SHP77 (cell line): ENCODE measurements around the gene PCDHGA6.
A peak's percentile ranks its signal among the peaks of the same experiment; 100 is the strongest.
"Not testable (repeated sequence)": the region's sequence is repeated elsewhere in the genome, so short reads cannot be mapped to it uniquely, and the experiment has no call there.

Experiments used
- DNase-seq, 2 experiments: peaks; one replicate each; lab custom pipeline; 2025; lab: John Stamatoyannopoulos, UW

PCDHGA6 gene

DNA sequence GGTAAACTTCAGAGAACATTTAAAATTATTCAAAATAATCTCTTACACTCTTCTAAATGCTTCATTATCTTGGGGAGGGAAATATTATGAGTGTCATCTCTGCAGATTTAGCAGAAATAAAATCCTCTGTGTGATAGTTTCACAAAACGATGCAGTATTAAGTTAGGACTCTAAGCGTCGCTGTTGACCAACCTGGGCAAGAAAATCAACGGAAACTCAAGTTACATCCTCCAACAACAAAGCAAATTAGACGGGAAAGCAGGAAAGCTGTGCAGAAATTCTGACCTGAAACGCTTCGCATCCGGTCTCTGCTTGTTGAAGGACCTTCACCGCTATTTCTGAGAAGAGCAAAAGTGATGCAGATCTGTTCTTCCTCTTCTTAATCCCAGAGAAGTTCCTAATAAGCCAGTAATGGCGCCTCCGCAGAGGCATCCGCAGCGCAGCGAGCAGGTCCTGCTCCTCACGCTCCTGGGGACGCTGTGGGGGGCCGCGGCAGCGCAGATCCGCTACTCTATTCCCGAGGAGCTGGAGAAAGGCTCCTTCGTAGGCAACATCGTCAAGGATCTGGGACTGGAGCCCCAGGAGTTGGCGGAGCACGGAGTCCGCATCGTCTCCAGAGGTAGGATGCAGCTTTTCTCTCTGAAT, at the start of gene PCDHGA6:
PCDHGA6 (plus strand) TSS at position 219 of the 645 bp plus-strand sequence; CDS start at position 412, 193 bp downstream.
- no peak for DNase-seq

DNA sequence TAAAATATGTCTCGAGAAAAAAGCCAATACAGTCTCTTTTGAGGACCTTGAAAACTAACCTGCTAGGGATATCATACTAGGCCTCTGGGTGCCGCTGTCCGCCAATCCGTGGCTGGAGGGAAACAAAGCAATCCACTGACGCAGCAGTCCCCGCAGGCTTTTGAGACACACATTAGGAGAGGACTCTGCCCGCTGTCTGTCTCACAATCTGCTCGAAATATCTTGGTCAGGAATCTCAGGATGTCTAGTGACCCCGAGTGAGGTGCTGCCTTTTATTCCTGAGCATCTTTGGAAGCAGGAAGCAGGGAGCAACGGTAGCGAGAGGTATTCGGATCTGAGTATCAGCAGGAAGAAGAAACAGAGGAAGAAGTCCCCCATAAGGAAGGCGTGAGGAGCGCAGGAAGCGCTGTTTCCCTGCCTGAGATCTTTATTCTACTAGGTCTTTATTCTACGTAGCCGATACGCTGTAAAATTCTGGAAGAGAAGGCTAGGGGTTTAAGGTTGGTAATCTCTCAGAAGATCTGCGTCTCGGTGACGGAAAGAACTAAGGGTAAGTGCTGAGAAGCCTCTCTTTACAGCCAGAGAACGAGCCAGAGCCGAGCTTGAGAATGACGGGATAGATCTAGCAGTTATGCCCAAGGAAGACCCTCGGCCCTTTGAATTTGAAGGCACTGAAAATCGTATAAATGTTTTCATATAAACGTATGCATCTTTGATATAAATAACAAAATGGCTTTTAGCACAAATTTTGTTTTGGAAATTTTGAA, 47.4 kb upstream of the PCDHGA6 start:
- peak; percentile 52 to 59 for DNase-seq

- DNase-seq: no peak
Measured at GRCh38 chr5:141328231-141328630, 45.5 kb upstream of the PCDHGA6 start.

- peak; percentile 18 to 28 for DNase-seq
Measured at GRCh38 chr5:141330299-141331080, 43.2 kb upstream of the PCDHGA6 start, which contains the start of gene PCDHGA1. PCDHGA1 (plus strand) TSS chr5:141330514.

DNA sequence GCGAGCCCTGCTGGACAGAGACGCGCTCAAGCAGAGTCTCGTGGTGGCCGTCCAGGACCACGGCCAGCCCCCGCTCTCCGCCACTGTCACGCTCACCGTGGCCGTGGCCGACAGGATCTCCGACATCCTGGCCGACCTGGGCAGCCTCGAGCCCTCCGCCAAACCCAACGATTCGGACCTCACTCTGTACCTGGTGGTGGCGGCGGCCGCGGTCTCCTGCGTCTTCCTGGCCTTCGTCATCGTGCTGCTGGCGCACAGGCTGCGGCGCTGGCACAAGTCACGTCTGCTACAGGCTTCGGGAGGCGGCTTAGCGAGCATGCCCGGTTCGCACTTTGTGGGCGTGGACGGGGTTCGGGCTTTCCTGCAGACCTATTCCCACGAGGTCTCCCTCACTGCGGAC, 41.1 kb upstream of the PCDHGA6 start:
- not testable (repeated sequence) for DNase-seq

GRCh38 chr5:141338538-141339306, 35.0 kb upstream of the PCDHGA6 start, which contains the start of gene PCDHGA2:
PCDHGA2 (plus strand) TSS chr5:141338760.
- DNase-seq: no peak

GRCh38 chr5:141340781-141341354, 32.8 kb upstream of the PCDHGA6 start:
- DNase-seq: not testable (repeated sequence)

DNA sequence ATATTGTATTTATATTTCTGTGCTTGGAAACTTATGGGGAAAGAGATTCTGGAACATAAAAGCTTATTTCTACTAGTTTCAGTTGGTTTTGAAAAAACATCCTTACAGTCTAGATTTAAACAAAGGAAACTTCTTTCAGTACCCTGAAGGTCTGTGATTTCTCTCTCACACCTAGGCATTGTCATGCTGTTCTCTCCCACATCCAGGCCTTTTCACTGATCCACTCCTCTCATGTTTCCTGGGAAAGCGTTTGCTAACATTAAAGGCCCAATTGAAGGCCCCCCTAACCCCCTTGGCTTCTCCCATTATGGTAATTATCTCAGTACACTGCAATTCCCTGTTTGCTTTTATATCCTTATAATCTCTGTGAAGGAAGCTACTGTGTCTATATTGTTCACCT, 30.9 kb upstream of the PCDHGA6 start:
- DNase-seq: no peak

GRCh38 chr5:141343242-141343952, 30.3 kb upstream of the PCDHGA6 start, which contains the start of gene PCDHGA3:
PCDHGA3 (plus strand) TSS chr5:141343829; CDS start chr5:141344034, 205 bp downstream.
- DNase-seq: no peak

- DNase-seq: no peak
Measured at GRCh38 chr5:141343953-141344463, 29.7 kb upstream of the PCDHGA6 start.

DNA sequence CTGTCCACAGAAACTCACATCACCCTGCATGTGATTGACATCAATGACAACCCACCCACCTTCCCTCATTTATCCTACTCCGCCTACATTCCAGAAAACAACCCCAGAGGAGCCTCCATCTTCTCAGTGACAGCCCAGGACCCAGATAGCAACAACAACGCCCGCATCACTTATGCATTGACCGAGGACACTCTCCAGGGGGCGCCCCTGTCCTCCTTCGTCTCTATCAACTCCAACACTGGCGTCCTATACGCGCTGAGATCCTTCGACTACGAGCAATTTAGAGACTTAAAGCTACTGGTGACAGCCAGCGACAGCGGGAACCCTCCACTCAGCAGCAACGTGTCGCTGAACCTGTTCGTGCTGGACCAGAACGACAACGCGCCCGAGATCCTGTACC, 28.4 kb upstream of the PCDHGA6 start:
- DNase-seq: no peak

- not testable (repeated sequence) for DNase-seq
Measured at GRCh38 chr5:141346017-141346416, 27.7 kb upstream of the PCDHGA6 start.

- peak; percentile 66 to 71 for DNase-seq
Measured at GRCh38 chr5:141349917-141350619, 23.6 kb upstream of the PCDHGA6 start, which contains the start of gene PCDHGB1. PCDHGB1 (plus strand) TSS chr5:141350099; CDS start chr5:141350261, 162 bp downstream.

DNA sequence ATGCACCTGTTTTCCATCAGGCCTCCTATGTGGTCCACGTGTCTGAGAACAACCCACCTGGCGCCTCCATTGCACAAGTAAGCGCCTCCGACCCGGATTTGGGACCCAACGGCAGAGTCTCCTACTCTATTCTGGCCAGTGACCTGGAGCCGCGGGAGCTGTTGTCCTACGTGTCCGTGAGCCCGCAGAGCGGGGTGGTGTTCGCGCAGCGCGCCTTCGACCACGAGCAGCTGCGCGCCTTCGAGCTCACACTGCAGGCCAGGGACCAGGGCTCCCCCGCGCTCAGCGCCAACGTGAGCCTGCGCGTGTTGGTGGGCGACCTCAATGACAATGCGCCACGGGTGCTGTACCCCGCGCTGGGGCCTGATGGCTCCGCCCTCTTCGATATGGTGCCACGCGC, 22.1 kb upstream of the PCDHGA6 start:
- no peak for DNase-seq

DNA sequence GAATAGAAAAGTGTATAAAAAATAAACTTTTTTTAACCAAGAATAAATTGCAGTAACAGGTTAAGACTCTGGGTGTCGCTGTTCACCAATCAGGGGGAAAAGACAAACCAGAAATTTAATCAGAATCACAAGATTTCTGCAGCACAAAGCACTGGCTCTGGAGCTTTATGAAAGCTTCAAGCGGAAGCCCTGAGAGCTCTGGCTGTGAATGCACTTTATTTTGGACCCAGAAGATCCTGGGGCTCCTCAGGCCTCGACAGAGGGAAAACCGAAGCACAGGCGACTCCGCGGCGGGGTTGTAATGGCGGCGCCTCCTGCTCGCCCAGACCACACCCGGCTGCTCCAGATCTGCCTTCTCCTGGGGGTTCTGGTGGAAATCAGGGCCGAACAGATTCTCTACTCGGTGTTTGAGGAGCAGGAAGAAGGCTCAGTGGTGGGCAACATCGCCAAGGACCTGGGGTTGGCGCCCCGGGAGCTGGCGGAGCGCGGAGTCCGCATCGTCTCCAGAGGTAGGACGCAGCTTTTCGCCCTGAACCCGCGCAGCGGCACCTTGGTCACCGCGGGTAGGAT, 18.7 kb upstream of the PCDHGA6 start, which contains the start of gene PCDHGA4:
PCDHGA4 (plus strand) TSS at position 122 of the 570 bp plus-strand sequence; CDS start at position 209, 87 bp downstream.
- DNase-seq: no peak

GRCh38 chr5:141355641-141356040, 18.1 kb upstream of the PCDHGA6 start:
- DNase-seq: no peak

GRCh38 chr5:141356133-141356532, 17.6 kb upstream of the PCDHGA6 start:
- DNase-seq: no peak

DNA sequence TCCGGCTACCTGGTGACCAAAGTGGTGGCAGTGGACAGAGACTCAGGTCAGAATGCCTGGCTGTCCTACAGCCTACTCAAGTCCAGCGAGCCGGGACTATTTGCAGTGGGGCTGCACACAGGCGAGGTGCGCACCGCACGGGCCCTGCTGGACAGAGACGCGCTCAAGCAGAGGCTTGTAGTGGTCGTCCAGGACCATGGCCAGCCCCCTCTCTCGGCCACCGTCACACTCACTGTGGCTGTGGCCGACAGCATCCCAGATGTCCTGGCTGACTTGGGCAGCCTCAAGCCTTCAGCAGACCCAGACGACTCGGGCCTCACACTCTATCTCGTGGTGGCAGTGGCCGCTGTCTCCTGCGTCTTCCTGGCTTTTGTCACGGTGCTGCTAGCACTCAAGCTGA, 16.7 kb upstream of the PCDHGA6 start:
- DNase-seq: no peak
